Spleen (tissue), 7 donors: ENCODE results near the gene CRYAB.

Source experiments
- POLR2A ChIP-seq, 3 donors: fragments of 450-650 bp; IDR thresholded peaks; one replicate each; pipeline ENCODE4 v1.5.1; 2017; ENCODE audit warnings: antibody characterized with exemption in 3 of 3, mild to moderate bottlenecking in 1 of 3
- TF ChIP-seq, protein P1 (sequence below), 11 experiments: fragments of 200-600 bp in 7 of 11; fragments of 450-650 bp in 4 of 11; sonication (generic) in 4 of 11; IDR thresholded peaks in 8 of 11; conservative IDR thresholded peaks in 3 of 11; 1 replicate in 7 of 11; 2 replicates in 4 of 11; pipeline versions ENCODE4 v1.4.0 to v1.8.0; 2016 to 2021; ENCODE audit warnings: antibody characterized with exemption in 11 of 11, inconsistent platforms in 4 of 11, mild to moderate bottlenecking in 1 of 11
- donor health status: DM: no; HTN: no; CAD: no; lungs with moderate emphysema.
- donor health status: DM: no; HTN: no; CAD: no.
- donor health status: DM: no; HTN: no; CAD: no.

DNA sequence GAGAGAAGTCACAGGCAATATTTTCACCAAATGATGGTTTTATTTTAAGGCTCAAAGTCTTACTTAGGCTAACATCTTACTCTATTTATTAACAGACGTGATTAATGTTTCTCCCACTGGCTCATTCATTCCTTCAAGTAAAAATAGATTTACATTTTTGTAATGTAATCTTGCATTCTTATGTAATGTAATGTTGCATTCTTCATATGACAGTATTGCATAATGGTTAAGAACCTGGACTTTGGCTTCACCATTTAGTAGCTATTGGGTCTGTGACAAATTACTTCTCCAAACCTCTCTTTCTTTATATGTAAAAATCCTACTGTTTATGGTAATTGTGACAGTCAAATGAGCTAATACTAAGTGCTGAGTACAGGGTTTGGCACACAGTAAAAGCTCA is 22.3 kb upstream of the CRYAB start:
- TF ChIP-seq, protein P1, sequence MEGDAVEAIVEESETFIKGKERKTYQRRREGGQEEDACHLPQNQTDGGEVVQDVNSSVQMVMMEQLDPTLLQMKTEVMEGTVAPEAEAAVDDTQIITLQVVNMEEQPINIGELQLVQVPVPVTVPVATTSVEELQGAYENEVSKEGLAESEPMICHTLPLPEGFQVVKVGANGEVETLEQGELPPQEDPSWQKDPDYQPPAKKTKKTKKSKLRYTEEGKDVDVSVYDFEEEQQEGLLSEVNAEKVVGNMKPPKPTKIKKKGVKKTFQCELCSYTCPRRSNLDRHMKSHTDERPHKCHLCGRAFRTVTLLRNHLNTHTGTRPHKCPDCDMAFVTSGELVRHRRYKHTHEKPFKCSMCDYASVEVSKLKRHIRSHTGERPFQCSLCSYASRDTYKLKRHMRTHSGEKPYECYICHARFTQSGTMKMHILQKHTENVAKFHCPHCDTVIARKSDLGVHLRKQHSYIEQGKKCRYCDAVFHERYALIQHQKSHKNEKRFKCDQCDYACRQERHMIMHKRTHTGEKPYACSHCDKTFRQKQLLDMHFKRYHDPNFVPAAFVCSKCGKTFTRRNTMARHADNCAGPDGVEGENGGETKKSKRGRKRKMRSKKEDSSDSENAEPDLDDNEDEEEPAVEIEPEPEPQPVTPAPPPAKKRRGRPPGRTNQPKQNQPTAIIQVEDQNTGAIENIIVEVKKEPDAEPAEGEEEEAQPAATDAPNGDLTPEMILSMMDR (IDR thresholded peaks at IDR 0.05 in 8 of 11, conservative IDR thresholded peaks at IDR 0.05 in 3 of 11) = no peak
- TF ChIP-seq POLR2A (IDR thresholded peaks at IDR 0.05) = no peak
